GM19328 (cell line): ENCODE data around the gene SMAD2.

Experiments used
- ATAC-seq: cut with Tn5 transposase; IDR thresholded peaks from one replicate; pipeline ENCODE4 v1.9.1; 2021; ENCODE audit warnings: mild to moderate bottlenecking, moderate library complexity; ENCODE audit not compliant: unreplicated experiment

Gene SMAD2

GRCh38 chr18:47898696-47899095 is 31.8 kb downstream of the SMAD2 start:
- ATAC-seq = no peak

- ATAC-seq = no peak
These were observed 32.4 kb downstream of the SMAD2 start for GRCh38 chr18:47898055-47898454.

GRCh38 chr18:47895565-47896250 is 34.8 kb downstream of the SMAD2 start:
- no peak for ATAC-seq

GRCh38 chr18:47893939-47894699 is 36.3 kb downstream of the SMAD2 start:
- no peak for ATAC-seq

- no peak for ATAC-seq
These were observed 37.4 kb downstream of the SMAD2 start for GRCh38 chr18:47893047-47893446.

GRCh38 chr18:47888156-47888555 is 42.3 kb downstream of the SMAD2 start:
- no peak for ATAC-seq

- no peak for ATAC-seq
These were observed 43.2 kb downstream of the SMAD2 start for GRCh38 chr18:47887227-47887626.

- no peak for ATAC-seq
These were observed 46.6 kb downstream of the SMAD2 start for GRCh38 chr18:47883771-47884413.

GRCh38 chr18:47882641-47883040 is 47.8 kb downstream of the SMAD2 start:
- no peak for ATAC-seq

GRCh38 chr18:47881752-47882455 is 48.6 kb downstream of the SMAD2 start:
- no peak for ATAC-seq

GRCh38 chr18:47881042-47881441 is 49.4 kb downstream of the SMAD2 start:
- ATAC-seq = no peak

- no peak for ATAC-seq
These were observed 52.6 kb downstream of the SMAD2 start for GRCh38 chr18:47877892-47878291.

GRCh38 chr18:47876813-47877212 is 53.6 kb downstream of the SMAD2 start:
- ATAC-seq = no peak

- ATAC-seq = no peak
These were observed 56.8 kb downstream of the SMAD2 start for GRCh38 chr18:47873625-47874024.

GRCh38 chr18:47872426-47872825 is 58.0 kb downstream of the SMAD2 start:
- no peak for ATAC-seq

- ATAC-seq = no peak
These were observed 59.2 kb downstream of the SMAD2 start for GRCh38 chr18:47871288-47871687.

- ATAC-seq = no peak
These were observed 59.9 kb downstream of the SMAD2 start for GRCh38 chr18:47870605-47871004.

GRCh38 chr18:47868744-47869143 is 61.7 kb downstream of the SMAD2 start:
- ATAC-seq = no peak

- ATAC-seq = no peak
These were observed 65.3 kb downstream of the SMAD2 start for GRCh38 chr18:47865183-47865582.

- no peak for ATAC-seq
These were observed 67.4 kb downstream of the SMAD2 start for GRCh38 chr18:47863041-47863440.

GRCh38 chr18:47858607-47859006 is 71.9 kb downstream of the SMAD2 start:
- no peak for ATAC-seq
